Calu3 (cell line): ENCODE results near the gene NBEA. TPM values are rescaled to one million over a fixed set of nuclear protein-coding genes. Genes with fewer than 3 reads are reported as not detected.

ENCODE experiments used
- BruUV-seq: library from RNA; stranded (reverse); fragments of 400-500 nt; replicated peaks from 2 replicates; lab custom pipeline; 2021; lab: Mats Ljungman, UMichigan
- CTCF ChIA-PET: fragments of 300-600 bp; sonication (Branson Sonifier 250); formaldehyde crosslinking; loops from one replicate; lab custom pipeline; 2022; ENCODE audit warnings: antibody characterized with exemption; lab: Charles Lee
- DNase-seq: peaks from one replicate; pipeline ENCODE4 v3.0.0; 2022
- H3K27ac Mint-ChIP-seq: one replicate; pipeline ENCODE4 v1.8.0; 2022; ENCODE audit warnings: mixed read lengths; ENCODE audit not compliant: unreplicated experiment
- H3K27me3 Mint-ChIP-seq: one replicate; pipeline ENCODE4 v1.8.0; 2022; ENCODE audit warnings: mixed read lengths; ENCODE audit not compliant: unreplicated experiment
- H3K36me3 Mint-ChIP-seq: one replicate; pipeline ENCODE4 v1.8.0; 2022; ENCODE audit warnings: mild to moderate bottlenecking, moderate library complexity, mixed read lengths; ENCODE audit not compliant: insufficient read depth, unreplicated experiment
- H3K4me1 Mint-ChIP-seq: one replicate; pipeline ENCODE4 v1.8.0; 2022; ENCODE audit warnings: mild to moderate bottlenecking, low read depth, mixed read lengths; ENCODE audit not compliant: unreplicated experiment
- H3K4me3 Mint-ChIP-seq: one replicate; pipeline ENCODE4 v1.8.0; 2022; ENCODE audit warnings: mild to moderate bottlenecking, low read depth, moderate library complexity, mixed read lengths; ENCODE audit not compliant: unreplicated experiment
- H3K9me3 Mint-ChIP-seq: one replicate; pipeline ENCODE4 v1.8.0; 2022; ENCODE audit warnings: low read depth, mixed read lengths; ENCODE audit not compliant: unreplicated experiment
- CTCF ChIP-seq: fragments of 200-600 bp; IDR thresholded peaks from one replicate; pipeline ENCODE4 v1.8.0; 2022; ENCODE audit warnings: antibody characterized with exemption; ENCODE audit not compliant: unreplicated experiment
- intact Hi-C: fragments of 100-400 bp; cut with micrococcal nuclease; formaldehyde crosslinking; loops from one replicate; pipeline ENCODE4 v1.10.0; 2022; ENCODE audit not compliant: unreplicated experiment
- total RNA-seq: library from RNA; stranded (reverse); gene quantifications from 2 replicates; pipeline ENCODE4 v1.2.3, GENCODE V29; 2022

Gene NBEA
- total RNA-seq, 1 experiment from 2014 or later = 18.0 TPM

DNA sequence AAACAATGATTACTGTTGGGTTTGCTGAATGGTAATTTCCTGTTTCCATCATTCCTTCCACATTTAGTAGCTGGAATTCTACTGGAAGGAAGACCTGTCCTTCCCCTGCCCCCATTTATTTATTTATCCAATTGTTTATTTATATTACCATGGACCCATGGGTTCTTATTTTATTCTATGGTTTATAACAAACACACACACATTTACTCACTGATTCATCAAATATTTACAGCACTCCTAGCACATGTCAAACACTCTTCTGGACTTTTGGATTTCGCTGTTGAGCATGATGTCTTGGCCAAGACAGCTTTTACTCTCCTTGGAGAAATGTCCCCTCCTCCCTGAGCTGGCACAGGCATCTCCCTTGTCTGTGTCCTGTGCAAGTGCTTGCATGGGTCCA lies 762.3 kb downstream of the NBEA start:
- CTCF ChIA-PET = interaction anchor here (0.6 kb wide), 1 partner anchor 1720 kb away, joined by 3 read pairs; no protein-coding TSS in a partner anchor
- no TSS peak for BruUV-seq
- no peaks in the 10 kb centered on the region for H3K36me3 Mint-ChIP-seq
- no peak overlapping the region for H3K27ac Mint-ChIP-seq
- no peak overlapping the region for H3K4me3 Mint-ChIP-seq
- H3K4me1 Mint-ChIP-seq = no peaks in the 10 kb centered on the region
- no peaks in the 10 kb centered on the region for H3K9me3 Mint-ChIP-seq
- H3K27me3 Mint-ChIP-seq = peaks cover 32% of the 10 kb centered on the region
- TF ChIP-seq CTCF = no peak
- DNase-seq = no peak
- intact Hi-C loops = no loop called here

GRCh38 chr13:35706281-35706680 lies 764.2 kb downstream of the NBEA start:
- no TSS peak for BruUV-seq
- Mint-ChIP-seq H3K9me3 (no peaks in the 10 kb centered on the region), H3K4me1 (no peaks in the 10 kb centered on the region), H3K27me3 (peaks cover 12% of the 10 kb centered on the region), H3K27ac (no peak overlapping the region), H3K4me3 (no peak overlapping the region), H3K36me3 (no peaks in the 10 kb centered on the region)
- no peak for TF ChIP-seq CTCF
- CTCF ChIA-PET = no interaction called here
- DNase-seq = no peak
- intact Hi-C loops = no loop called here

DNA sequence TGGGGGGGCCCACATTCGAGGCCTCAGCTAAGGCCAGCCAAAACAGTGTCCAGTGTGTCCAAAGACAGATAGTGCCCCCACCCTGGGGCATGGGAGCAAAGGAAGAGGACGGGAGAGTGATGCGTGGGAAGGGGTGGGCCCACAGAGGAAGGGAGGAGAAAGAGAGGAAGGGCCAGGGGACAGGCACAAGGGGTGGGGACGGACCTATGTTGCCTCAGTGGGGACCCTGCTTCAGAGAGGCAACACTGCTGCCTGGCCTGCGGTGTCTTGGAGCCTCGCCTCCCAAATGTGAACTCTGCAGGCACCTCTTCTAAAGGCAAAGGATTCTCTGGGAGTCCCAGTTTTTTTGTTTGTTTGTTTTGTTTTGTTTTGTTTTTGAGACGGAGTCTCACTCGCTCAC lies 764.7 kb downstream of the NBEA start:
- intact Hi-C loops = no loop called here
- TF ChIP-seq CTCF = no peak
- no peak overlapping the region for H3K4me3 Mint-ChIP-seq
- no TSS peak for BruUV-seq
- H3K27me3 Mint-ChIP-seq = peaks cover 8% of the 10 kb centered on the region
- DNase-seq = no peak
- CTCF ChIA-PET = no interaction called here
- H3K27ac Mint-ChIP-seq = no peak overlapping the region
- H3K4me1 Mint-ChIP-seq = no peaks in the 10 kb centered on the region
- no peaks in the 10 kb centered on the region for H3K9me3 Mint-ChIP-seq
- H3K36me3 Mint-ChIP-seq = no peaks in the 10 kb centered on the region

- H3K9me3 Mint-ChIP-seq = no peaks in the 10 kb centered on the region
- no peak for DNase-seq
- H3K4me3 Mint-ChIP-seq = no peak overlapping the region
- no peak overlapping the region for H3K27ac Mint-ChIP-seq
- intact Hi-C loops = no loop called here
- CTCF ChIA-PET = no interaction called here
- H3K27me3 Mint-ChIP-seq = no peaks in the 10 kb centered on the region
- H3K4me1 Mint-ChIP-seq = peaks cover 9% of the 10 kb centered on the region
- TF ChIP-seq CTCF = no peak
- H3K36me3 Mint-ChIP-seq = no peaks in the 10 kb centered on the region
- BruUV-seq = no TSS peak
Measured at GRCh38 chr13:35711909-35712308, 769.8 kb downstream of the NBEA start.
